SU-DHL-6 (cell line): Measurements from ENCODE around the gene CCNL2.

ENCODE experiments used
- H2AFZ ChIP-seq: fragments of 200-600 bp; sonication (generic); 2 replicates; pipeline ENCODE4 v1.6.1; 2014; ENCODE audit warnings: low read depth, mild to moderate bottlenecking, moderate library complexity, mixed read lengths, antibody characterized with exemption, low read length; ENCODE audit not compliant: severe bottlenecking
- H3F3A ChIP-seq: fragments of 200-600 bp; shearing (Covaris generic); 2 replicates; pipeline ENCODE4 v1.6.0; 2016; ENCODE audit warnings: antibody characterized with exemption, mild to moderate bottlenecking; ENCODE audit not compliant: insufficient read depth
- H3K27ac ChIP-seq: fragments of 200-600 bp; sonication (generic); 2 replicates; pipeline ENCODE4 v1.5.1; 2016; ENCODE audit warnings: low read depth, mild to moderate bottlenecking, low read length, moderate library complexity, mixed read lengths
- H3K27me3 ChIP-seq: fragments of 200-600 bp; sonication (generic), shearing (Covaris generic); 2 replicates; pipeline ENCODE4 v1.6.0; 2014; ENCODE audit warnings: mild to moderate bottlenecking, low read length
- H3K36me3 ChIP-seq: fragments of 200-600 bp; sonication (generic); 2 replicates; pipeline ENCODE4 v1.6.1; 2014; ENCODE audit warnings: mild to moderate bottlenecking, low read length, mixed read lengths
- H3K4me2 ChIP-seq: fragments of 300-600, 200-600 bp; shearing (Covaris generic), sonication (generic); 2 replicates; pipeline ENCODE4 v1.6.0; 2014; ENCODE audit warnings: low read length, low read depth, mild to moderate bottlenecking; ENCODE audit not compliant: poor library complexity, severe bottlenecking
- H3K4me3 ChIP-seq: fragments of 200-600 bp; sonication (generic); 2 replicates; pipeline ENCODE4 v1.5.1; 2014; ENCODE audit warnings: antibody characterized with exemption, low read length, mild to moderate bottlenecking, mixed read lengths; ENCODE audit not compliant: insufficient read depth, poor library complexity, severe bottlenecking
- H3K79me2 ChIP-seq: fragments of 200-600 bp; sonication (generic); 2 replicates; pipeline ENCODE4 v1.6.1; 2014; ENCODE audit warnings: mild to moderate bottlenecking, low read length, moderate library complexity; ENCODE audit not compliant: insufficient read depth
- H3K9ac ChIP-seq: fragments of 200-600 bp; sonication (generic); 2 replicates; pipeline ENCODE4 v1.7.0; 2014; ENCODE audit warnings: mild to moderate bottlenecking, low read length
- H3K9me2 ChIP-seq: fragments of 200-600 bp; sonication (generic); replicated peaks from 2 replicates; pipeline ENCODE4 v1.6.1; 2014; ENCODE audit warnings: low read length; ENCODE audit not compliant: insufficient read depth
- H3K9me3 ChIP-seq: fragments of 200-600 bp; sonication (generic); 2 replicates; pipeline ENCODE4 v1.6.1; 2014; ENCODE audit warnings: low read length, mixed read lengths; ENCODE audit not compliant: insufficient read depth
- H4K20me1 ChIP-seq: fragments of 200-600 bp; sonication (generic); 2 replicates; pipeline ENCODE4 v1.6.1; 2014; ENCODE audit warnings: low read depth, mild to moderate bottlenecking, antibody characterized with exemption, low read length, moderate library complexity, mixed read lengths
- CTCF ChIP-seq: fragments of 200-600 bp; sonication (generic); IDR thresholded peaks from one replicate; pipeline ENCODE4 v1.5.1; 2017; ENCODE audit warnings: antibody characterized with exemption, mild to moderate bottlenecking, low read length, moderate library complexity; ENCODE audit not compliant: insufficient read depth, poor library complexity, severe bottlenecking
- EZH2phosphoT487 ChIP-seq: fragments of 200-600 bp; sonication (generic), shearing (Covaris generic); conservative IDR thresholded peaks from 2 replicates; pipeline ENCODE4 v1.6.1; 2018; ENCODE audit warnings: mild to moderate bottlenecking, antibody characterized with exemption, low read length, moderate library complexity, mixed read lengths

CCNL2 gene

DNA sequence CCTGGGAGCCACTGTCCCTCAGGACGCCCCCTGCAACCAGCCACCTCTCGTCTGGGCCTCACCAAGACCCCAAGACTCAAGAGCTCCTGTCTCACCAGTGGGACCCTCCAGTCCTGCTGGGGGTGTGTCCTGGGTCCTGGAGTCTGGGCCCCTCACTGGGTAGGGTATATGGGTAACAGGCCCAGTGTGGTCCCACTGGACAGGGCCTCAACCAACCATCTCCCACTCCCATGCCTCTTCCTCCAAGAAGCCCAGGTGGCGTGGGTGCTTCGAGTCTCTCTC is 35.6 kb upstream of the CCNL2 start:
- H3K27me3 ChIP-seq: no peaks in the 10 kb centered on the region
- no peaks in the 10 kb centered on the region for H3F3A ChIP-seq
- H3K9ac ChIP-seq: no peak overlapping the region
- H3K36me3 ChIP-seq: no peaks in the 10 kb centered on the region
- H3K27ac ChIP-seq: no peak overlapping the region
- H3K9me3 ChIP-seq: no peaks in the 10 kb centered on the region
- no peaks in the 10 kb centered on the region for H3K79me2 ChIP-seq
- no peaks in the 10 kb centered on the region for H3K9me2 ChIP-seq
- H3K4me3 ChIP-seq: no peak overlapping the region
- H2AFZ ChIP-seq: no peak overlapping the region
- no peak overlapping the region for H3K4me2 ChIP-seq
- no peak for TF ChIP-seq CTCF
- no peaks in the 10 kb centered on the region for H4K20me1 ChIP-seq

DNA sequence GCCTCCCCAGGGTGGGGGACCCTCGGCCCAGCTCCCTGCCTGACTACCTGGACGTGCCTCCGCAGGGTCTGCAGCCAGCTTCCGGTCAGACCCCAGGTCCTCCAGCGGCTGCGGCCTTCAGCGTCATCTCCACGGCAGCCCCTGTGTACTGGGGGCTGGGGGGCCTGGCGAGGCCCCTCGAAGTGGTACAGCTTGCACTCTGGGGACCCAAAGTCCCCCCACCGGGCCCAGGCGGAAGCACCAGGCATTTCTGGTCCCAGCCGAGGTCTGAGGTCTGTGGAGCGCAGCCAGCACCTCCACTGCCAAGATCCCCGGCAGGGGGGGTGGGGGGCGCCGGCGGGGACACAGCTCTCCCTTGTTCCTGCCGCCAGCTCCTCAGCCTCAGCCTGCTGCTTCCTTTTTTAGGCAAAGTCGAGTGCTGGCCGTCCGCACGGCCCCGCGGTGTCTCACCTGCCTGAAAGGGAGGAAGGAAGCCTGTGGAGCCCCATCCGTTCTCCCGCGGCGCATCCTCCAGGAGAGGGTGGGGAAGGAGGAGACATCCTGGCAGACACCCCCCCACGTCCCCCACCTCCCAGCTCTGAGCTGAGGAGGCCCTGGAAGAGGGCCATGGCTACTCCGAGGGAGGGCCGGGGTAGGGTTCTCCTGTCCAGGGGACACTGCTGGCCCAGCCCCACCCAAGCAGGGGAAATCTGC is 35.1 kb upstream of the CCNL2 start:
- no peaks in the 10 kb centered on the region for H3K9me3 ChIP-seq
- no peaks in the 10 kb centered on the region for H3K36me3 ChIP-seq
- H2AFZ ChIP-seq: no peak overlapping the region
- TF ChIP-seq CTCF: no peak
- no peak for TF ChIP-seq EZH2phosphoT487
- no peaks in the 10 kb centered on the region for H4K20me1 ChIP-seq
- no peak overlapping the region for H3K9ac ChIP-seq
- no peaks in the 10 kb centered on the region for H3K27me3 ChIP-seq
- H3K27ac ChIP-seq: no peak overlapping the region
- H3K9me2 ChIP-seq: no peaks in the 10 kb centered on the region
- no peaks in the 10 kb centered on the region for H3F3A ChIP-seq
- no peak overlapping the region for H3K4me2 ChIP-seq
- no peaks in the 10 kb centered on the region for H3K79me2 ChIP-seq
- H3K4me3 ChIP-seq: no peak overlapping the region

- Histone ChIP-seq H4K20me1 (no peaks in the 10 kb centered on the region), H3K27me3 (no peaks in the 10 kb centered on the region), H3K27ac (no peak overlapping the region), H3K36me3 (no peaks in the 10 kb centered on the region), H3K9ac (no peak overlapping the region), H3K4me2 (no peak overlapping the region), H3K4me3 (no peak overlapping the region), H3K9me2 (no peaks in the 10 kb centered on the region), H3K9me3 (no peaks in the 10 kb centered on the region), H3F3A (no peaks in the 10 kb centered on the region), H2AFZ (no peak overlapping the region), H3K79me2 (no peaks in the 10 kb centered on the region)
- TF ChIP-seq CTCF (no peak), EZH2phosphoT487 (no peak)
These were observed 34.6 kb upstream of the CCNL2 start for GRCh38 chr1:1433804-1434130.
